Stomach smooth muscle (tissue), 2 donors: Measurements from ENCODE around the gene PCSK6.
"Not testable (repeated sequence)": the region's sequence is repeated elsewhere in the genome, so short reads cannot be mapped to it uniquely, and the experiment has no call there.

ENCODE experiments used
- H3K27ac ChIP-seq: one replicate; pipeline ENCODE4 v1.7.0; 2013; ENCODE audit warnings: mild to moderate bottlenecking, low read length, inconsistent platforms
- H3K27me3 ChIP-seq, 2 donors: one replicate each; pipeline ENCODE4 v1.7.0; 2013; ENCODE audit warnings: low read length in 2 of 2; ENCODE audit not compliant: insufficient read depth in 2 of 2, control insufficient read depth in 1 of 2
- H3K36me3 ChIP-seq, 2 donors: one replicate each; pipeline ENCODE4 v1.7.0; 2013; ENCODE audit warnings: low read length in 2 of 2; ENCODE audit not compliant: control insufficient read depth in 2 of 2, insufficient read depth in 2 of 2
- H3K4me1 ChIP-seq: one replicate; pipeline ENCODE4 v1.7.0; 2013; ENCODE audit warnings: low read length; ENCODE audit not compliant: control insufficient read depth, insufficient read depth
- H3K4me3 ChIP-seq, 2 donors: one replicate each; pipeline ENCODE4 v1.7.0; 2013; ENCODE audit warnings: low read length in 2 of 2
- H3K9ac ChIP-seq, 2 donors: one replicate each; pipeline ENCODE4 v1.7.0; 2013; ENCODE audit warnings: low read length in 2 of 2, mild to moderate bottlenecking in 1 of 2
- H3K9me3 ChIP-seq, 2 donors: one replicate each; pipeline ENCODE4 v1.7.0; 2013; ENCODE audit warnings: low read length in 2 of 2; ENCODE audit not compliant: control insufficient read depth in 2 of 2
- donor health status: healthy.
- donor health status: Pancreatic carcinoma.

PCSK6 gene

DNA sequence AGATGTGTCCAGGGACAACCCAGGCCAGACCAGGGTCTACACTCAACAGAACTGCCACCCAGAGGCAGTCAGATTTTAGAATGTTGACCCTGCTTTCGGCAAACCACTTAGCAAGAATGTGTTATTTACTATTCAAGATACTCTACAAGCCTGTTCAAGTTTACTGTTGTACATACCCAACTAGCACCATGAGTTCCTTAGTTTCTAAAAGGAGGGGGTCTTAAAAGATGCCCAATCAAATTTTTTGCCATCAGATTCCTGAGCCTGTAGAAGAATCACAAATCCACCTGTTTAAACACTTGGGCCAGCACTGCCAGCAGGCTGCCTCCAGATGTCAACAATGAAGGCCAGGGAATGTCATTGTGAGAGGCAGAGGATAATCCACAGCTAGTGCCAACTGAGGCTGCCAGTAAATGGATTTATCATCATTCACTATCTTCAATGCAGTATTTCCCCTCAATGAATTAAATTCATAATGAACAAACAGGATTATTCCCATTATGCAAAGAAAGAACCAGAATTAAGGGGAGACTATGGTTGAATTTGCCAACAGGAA is 150.9 kb downstream of the PCSK6 start:
- no peak overlapping the region for H3K27ac ChIP-seq
- no peak overlapping the region for H3K9ac ChIP-seq
- H3K4me1 ChIP-seq = no peaks in the 10 kb centered on the region
- no peaks in the 10 kb centered on the region for H3K27me3 ChIP-seq
- H3K9me3 ChIP-seq = no peaks in the 10 kb centered on the region
- peaks cover 0 to 2% of the 10 kb centered on the region in 2 donors for H3K36me3 ChIP-seq
- no peak overlapping the region for H3K4me3 ChIP-seq

DNA sequence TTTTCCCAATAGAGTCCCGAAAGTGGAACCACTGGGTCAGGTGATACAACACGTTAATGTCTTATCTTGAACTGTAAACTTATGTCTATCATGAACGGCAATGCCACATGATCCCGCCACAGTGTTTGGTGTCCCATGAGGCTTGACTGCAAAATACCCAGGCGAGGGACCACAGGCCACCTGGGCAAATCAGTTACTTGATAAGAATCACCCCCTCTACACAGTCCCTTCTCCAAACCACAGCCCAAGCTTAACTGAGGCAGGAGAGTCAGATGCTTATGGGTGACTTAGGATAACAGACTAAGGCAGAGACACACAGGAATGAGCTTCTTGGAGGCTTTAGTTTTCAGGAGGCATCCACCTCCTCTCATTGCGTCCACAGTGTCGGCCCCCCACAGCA is 151.5 kb downstream of the PCSK6 start:
- Histone ChIP-seq H3K27ac (no peak overlapping the region), H3K27me3 (no peaks in the 10 kb centered on the region), H3K4me3 (no peak overlapping the region), H3K4me1 (no peaks in the 10 kb centered on the region), H3K36me3 (peaks cover 0 to 2% of the 10 kb centered on the region in 2 donors), H3K9me3 (no peaks in the 10 kb centered on the region), H3K9ac (no peak overlapping the region)

DNA sequence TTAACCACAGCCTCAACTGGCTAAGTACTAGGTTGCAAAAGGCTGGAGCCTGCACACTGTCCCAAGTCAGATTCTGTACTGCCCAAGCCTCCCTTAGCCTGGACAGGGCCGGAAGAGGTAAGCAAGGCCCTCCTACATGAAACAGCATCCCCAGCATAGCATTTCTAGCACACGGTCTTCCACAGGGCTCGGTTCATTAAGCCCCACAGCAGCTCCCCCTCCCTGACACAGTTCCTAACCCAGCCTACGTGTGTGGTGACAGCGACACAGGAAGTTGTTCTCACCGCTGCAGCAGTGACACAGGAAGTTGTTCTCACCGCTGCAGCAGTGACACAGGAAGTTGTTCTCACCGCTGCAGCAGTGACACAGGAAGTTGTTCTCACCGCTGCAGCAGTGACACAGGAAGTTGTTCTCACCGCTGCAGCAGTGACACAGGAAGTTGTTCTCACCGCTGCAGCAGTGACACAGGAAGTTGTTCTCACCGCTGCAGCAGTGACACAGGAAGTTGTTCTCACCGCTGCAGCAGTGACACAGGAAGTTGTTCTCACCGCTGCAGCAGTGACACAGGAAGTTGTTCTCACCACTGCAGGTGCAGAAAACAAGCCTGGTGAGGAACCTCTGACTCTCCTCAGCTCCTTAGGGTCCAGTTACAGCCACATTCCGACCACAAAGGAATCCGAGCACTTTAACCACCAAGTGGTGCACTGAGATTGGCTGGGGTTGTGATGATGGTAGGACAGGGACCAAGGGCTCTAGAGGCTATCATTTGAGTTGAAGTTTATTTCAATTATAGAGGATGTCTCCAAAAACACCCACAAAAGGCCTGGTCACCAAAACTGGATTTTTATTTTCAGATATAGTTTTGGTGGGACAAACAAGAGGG is 155.4 kb downstream of the PCSK6 start:
- H3K4me1 ChIP-seq, H3K9me3 ChIP-seq, H3K9ac ChIP-seq, H3K36me3 ChIP-seq, H3K27ac ChIP-seq, H3K27me3 ChIP-seq, H3K4me3 ChIP-seq: not testable (repeated sequence)

DNA sequence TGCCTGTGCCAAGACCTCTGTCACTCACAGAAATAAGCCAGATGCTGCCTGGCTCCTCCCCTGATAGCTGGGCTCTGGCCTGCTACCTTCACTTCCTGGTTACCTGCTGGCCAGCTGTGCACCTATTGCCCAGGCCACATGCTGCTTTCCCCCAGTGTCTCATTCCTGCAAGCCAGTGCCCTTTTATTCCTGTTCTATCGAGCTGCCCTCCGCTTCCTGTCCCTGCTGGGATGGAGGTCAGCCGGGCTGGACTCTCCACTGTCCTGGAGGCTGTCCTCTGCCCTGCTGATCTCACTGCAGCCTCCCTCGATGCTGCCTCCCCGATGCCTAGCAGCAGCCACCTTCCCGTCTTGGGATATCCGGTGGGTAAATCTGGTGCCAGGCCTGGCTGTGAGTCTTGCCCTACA is 157.4 kb downstream of the PCSK6 start:
- H3K4me3 ChIP-seq = no peak overlapping the region
- H3K9me3 ChIP-seq = no peaks in the 10 kb centered on the region
- H3K9ac ChIP-seq = no peak overlapping the region
- H3K27me3 ChIP-seq = no peaks in the 10 kb centered on the region
- no peak overlapping the region for H3K27ac ChIP-seq
- no peaks in the 10 kb centered on the region for H3K4me1 ChIP-seq
- peaks cover 0 to 3% of the 10 kb centered on the region in 2 donors for H3K36me3 ChIP-seq

DNA sequence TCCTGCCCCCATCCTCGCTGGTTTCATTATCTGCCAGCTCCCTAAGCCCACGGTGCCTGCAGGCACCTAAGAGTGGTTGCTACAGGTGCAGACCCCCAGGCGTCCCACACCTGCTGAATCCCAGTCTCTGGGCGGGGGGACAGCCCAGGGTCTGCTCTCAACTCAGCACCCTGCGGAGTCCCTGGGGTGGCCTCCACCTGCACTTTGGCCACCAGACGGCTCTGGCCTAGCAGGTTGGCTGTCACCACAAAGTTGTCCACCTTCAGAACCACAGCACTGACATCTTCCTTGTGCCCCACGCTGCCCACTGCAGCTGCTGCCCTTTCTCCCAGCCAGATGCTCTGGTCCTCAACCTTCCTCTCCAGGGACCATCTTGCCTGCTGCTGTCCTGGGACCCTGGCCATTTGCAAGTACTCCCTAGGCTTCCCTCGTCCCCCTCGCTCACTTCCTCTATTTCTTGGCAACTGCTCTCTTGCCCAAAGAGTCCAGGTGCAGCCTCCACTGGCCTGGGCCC is 159.6 kb downstream of the PCSK6 start:
- H3K9me3 ChIP-seq = no peaks in the 10 kb centered on the region
- H3K27ac ChIP-seq = no peak overlapping the region
- H3K9ac ChIP-seq = no peak overlapping the region

GRCh38 chr15:101329309-101329863 is 160.1 kb downstream of the PCSK6 start:
- Histone ChIP-seq H3K4me3 (no peak overlapping the region), H3K27ac (no peak overlapping the region), H3K9me3 (no peaks in the 10 kb centered on the region), H3K27me3 (no peaks in the 10 kb centered on the region), H3K9ac (no peak overlapping the region), H3K36me3 (peaks cover 0 to 3% of the 10 kb centered on the region in 2 donors), H3K4me1 (no peaks in the 10 kb centered on the region)

More for the DNA sequence above, 159.6 kb downstream of the PCSK6 start:
- no peak overlapping the region for H3K4me3 ChIP-seq
- no peaks in the 10 kb centered on the region for H3K27me3 ChIP-seq
- peaks cover 0 to 3% of the 10 kb centered on the region in 2 donors for H3K36me3 ChIP-seq
- no peaks in the 10 kb centered on the region for H3K4me1 ChIP-seq

DNA sequence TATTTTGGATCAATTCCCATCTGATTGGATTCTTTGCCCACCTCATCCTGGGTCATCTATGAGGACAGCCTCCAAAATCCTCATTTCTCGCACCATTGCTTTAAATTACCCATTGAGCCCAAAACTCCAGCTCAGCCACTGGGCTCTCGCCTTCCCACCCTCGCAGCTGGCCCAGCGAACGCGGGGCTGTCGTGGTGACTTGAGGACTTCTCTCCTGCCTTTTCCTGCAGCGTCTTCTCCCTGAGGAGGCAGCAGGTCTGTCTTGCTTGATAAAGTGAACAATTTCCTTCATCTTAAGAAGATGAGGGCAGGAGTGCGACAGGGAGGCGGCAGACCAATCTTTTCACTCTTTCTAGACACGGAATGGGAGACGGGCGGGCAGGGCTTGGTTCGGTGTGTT is 161.5 kb downstream of the PCSK6 start:
- Histone ChIP-seq H3K4me3 (no peak overlapping the region), H3K4me1 (no peaks in the 10 kb centered on the region), H3K36me3 (peaks cover 0 to 3% of the 10 kb centered on the region in 2 donors), H3K27ac (no peak overlapping the region), H3K9ac (no peak overlapping the region), H3K9me3 (no peaks in the 10 kb centered on the region), H3K27me3 (no peaks in the 10 kb centered on the region)

- Histone ChIP-seq H3K9ac (no peak overlapping the region), H3K27me3 (no peaks in the 10 kb centered on the region), H3K27ac (no peak overlapping the region), H3K36me3 (peaks cover 0 to 4% of the 10 kb centered on the region in 2 donors), H3K4me1 (no peaks in the 10 kb centered on the region), H3K9me3 (no peaks in the 10 kb centered on the region), H3K4me3 (no peak overlapping the region)
Measured at GRCh38 chr15:101327147-101327740, 162.3 kb downstream of the PCSK6 start.

DNA sequence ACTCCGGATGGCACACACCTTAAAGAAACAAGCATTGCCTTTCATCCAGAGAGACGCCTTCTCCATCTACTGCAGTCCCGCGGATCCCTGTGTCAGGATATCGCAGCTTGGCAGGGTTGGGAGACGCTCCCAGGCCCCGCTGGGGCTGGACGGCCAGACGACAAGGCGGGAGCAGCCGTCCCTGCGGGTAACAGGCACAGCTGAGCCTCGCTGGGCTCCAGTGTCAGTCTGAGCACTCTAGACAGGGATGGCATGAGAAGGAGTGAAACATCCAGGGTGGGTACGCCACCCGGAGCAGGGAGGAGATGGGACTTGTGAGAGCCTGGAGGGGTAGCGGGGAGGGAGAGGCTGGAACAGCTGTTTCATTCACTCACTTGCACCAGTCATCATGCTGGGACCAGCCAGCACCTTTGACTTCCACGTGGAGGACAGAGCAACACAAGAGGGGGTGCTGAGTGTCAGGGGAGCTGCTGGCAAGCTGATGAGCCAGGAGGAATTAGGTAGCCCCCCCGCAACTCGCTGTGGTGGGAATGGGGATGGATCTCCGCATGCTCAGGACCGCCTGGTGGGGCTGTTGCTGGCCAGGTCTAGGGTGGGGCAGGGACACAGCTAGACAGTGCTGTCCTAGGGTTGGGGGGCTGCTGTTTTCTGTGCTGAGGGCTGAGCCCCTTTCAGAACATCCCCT is 162.9 kb downstream of the PCSK6 start:
- no peak overlapping the region for H3K9ac ChIP-seq
- no peak overlapping the region for H3K27ac ChIP-seq
- H3K36me3 ChIP-seq = peaks cover 0 to 5% of the 10 kb centered on the region in 2 donors
- no peaks in the 10 kb centered on the region for H3K9me3 ChIP-seq
- H3K4me1 ChIP-seq = no peaks in the 10 kb centered on the region
- no peaks in the 10 kb centered on the region for H3K27me3 ChIP-seq
- H3K4me3 ChIP-seq = no peak overlapping the region

DNA sequence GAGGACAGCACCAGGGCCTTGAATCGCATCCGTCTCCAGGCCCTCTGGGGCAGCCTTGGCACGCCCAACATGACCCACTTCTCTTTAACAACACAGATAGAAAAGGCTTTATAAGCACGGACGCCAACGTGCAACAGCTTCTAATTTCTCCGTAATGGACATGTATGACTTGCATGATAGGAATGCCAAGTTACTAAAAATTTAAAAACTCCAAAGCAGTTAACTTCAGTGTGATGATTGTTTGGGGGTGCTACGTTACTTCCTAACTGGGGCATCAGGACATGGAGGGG is 163.5 kb downstream of the PCSK6 start:
- Histone ChIP-seq H3K4me3 (no peak overlapping the region), H3K4me1 (no peaks in the 10 kb centered on the region), H3K9me3 (no peaks in the 10 kb centered on the region), H3K27me3 (no peaks in the 10 kb centered on the region), H3K36me3 (peaks cover 0 to 5% of the 10 kb centered on the region in 2 donors), H3K9ac (no peak overlapping the region), H3K27ac (no peak overlapping the region)
